GM20000 (cell line): ENCODE results near the gene LTC4S.

Experiments used
- DNase-seq: peaks from one replicate; pipeline ENCODE4 v3.0.0; 2012; ENCODE audit warnings: low spot score
- CTCF ChIP-seq: IDR thresholded peaks from 2 replicates; pipeline ENCODE4 v1.5.1; 2012; ENCODE audit warnings: mild to moderate bottlenecking, control low read depth; ENCODE audit errors: extremely low read depth, missing control alignments

The LTC4S gene

GRCh38 chr5:179820483-179821297 lies 26.9 kb downstream of the LTC4S start, which contains the start of gene SQSTM1:
TSS of gene SQSTM1 (plus strand) at chr5:179820905. CDS start at chr5:179820937, 32 bp downstream.
- no peak for TF ChIP-seq CTCF
- DNase-seq = peak; percentile 95

- no peak for TF ChIP-seq CTCF
- peak; percentile 94 for DNase-seq
Observed at GRCh38 chr5:179821298-179822058, 27.7 kb downstream of the LTC4S start.

GRCh38 chr5:179822059-179822432 lies 28.3 kb downstream of the LTC4S start:
- TF ChIP-seq CTCF = no peak

GRCh38 chr5:179822444-179822990 lies 28.7 kb downstream of the LTC4S start:
- no peak for DNase-seq
- TF ChIP-seq CTCF = no peak

More at GRCh38 chr5:179822059-179822432, 28.3 kb downstream of the LTC4S start:
- no peak for DNase-seq

- DNase-seq = no peak
- TF ChIP-seq CTCF = no peak
Observed at GRCh38 chr5:179823937-179824744, 30.4 kb downstream of the LTC4S start.

GRCh38 chr5:179824745-179825112 lies 30.9 kb downstream of the LTC4S start:
- TF ChIP-seq CTCF = no peak
- DNase-seq = no peak
